SJSA1 (cell line): ENCODE results near the gene POU2AF1. TPM values are rescaled to one million over a fixed set of nuclear protein-coding genes. Genes with fewer than 3 reads are reported as not detected.

Experiments used
- DNase-seq, 2 experiments: peaks; one replicate each; pipeline ENCODE4 v3.0.0-alpha.2; 2015 to 2020; ENCODE audit warnings: low spot score in 2 of 2, low read depth in 1 of 2
- H3K27ac ChIP-seq: fragments of 250-450 bp; sonication (Bioruptor Pico); 2 replicates; pipeline ENCODE4 v1.5.1; 2020; ENCODE audit warnings: mild to moderate bottlenecking, moderate library complexity
- H3K27me3 ChIP-seq: fragments of 250-450 bp; sonication (Bioruptor Pico); replicated peaks from 2 replicates; pipeline ENCODE4 v1.5.1; 2020; ENCODE audit warnings: mild to moderate bottlenecking, moderate library complexity
- H3K36me3 ChIP-seq: fragments of 250-450 bp; sonication (Bioruptor Pico); 2 replicates; pipeline ENCODE4 v1.5.1; 2020; ENCODE audit warnings: mild to moderate bottlenecking
- H3K4me1 ChIP-seq: fragments of 250-450 bp; sonication (Bioruptor Pico); replicated peaks from 2 replicates; pipeline ENCODE4 v1.6.1; 2021; ENCODE audit warnings: mild to moderate bottlenecking
- H3K4me3 ChIP-seq: fragments of 250-450 bp; sonication (Bioruptor Pico); 2 replicates; pipeline ENCODE4 v1.5.1; 2020; ENCODE audit warnings: mild to moderate bottlenecking
- H3K9me3 ChIP-seq: fragments of 250-450 bp; sonication (Bioruptor Pico); replicated peaks from 2 replicates; pipeline ENCODE4 v1.5.1; 2020; ENCODE audit warnings: mild to moderate bottlenecking
- total RNA-seq: library from RNA; depleted of rRNA; stranded (reverse); fragments of >200 nt; shearing (Covaris generic); gene quantifications from 2 replicates; pipeline ENCODE4 v1.2.3, GENCODE V29; 2014

Gene POU2AF1
- total RNA-seq, 1 experiment from 2014 or later, result not detected

GRCh38 chr11:111388420-111388819 lies 9.3 kb upstream of the POU2AF1 start:
- H3K27me3 ChIP-seq, result no peaks in the 10 kb centered on the region
- peak in 1 of 2 experiments; percentile 1 for DNase-seq
- no peaks in the 10 kb centered on the region for H3K36me3 ChIP-seq
- H3K9me3 ChIP-seq, result no peaks in the 10 kb centered on the region
- no peaks in the 10 kb centered on the region for H3K4me1 ChIP-seq
- no peak overlapping the region for H3K27ac ChIP-seq
- no peak overlapping the region for H3K4me3 ChIP-seq

GRCh38 chr11:111387363-111387762 lies 8.3 kb upstream of the POU2AF1 start:
- H3K4me1 ChIP-seq, result no peaks in the 10 kb centered on the region
- no peak overlapping the region for H3K27ac ChIP-seq
- no peaks in the 10 kb centered on the region for H3K27me3 ChIP-seq
- H3K9me3 ChIP-seq, result no peaks in the 10 kb centered on the region
- no peak overlapping the region for H3K4me3 ChIP-seq
- no peak for DNase-seq
- H3K36me3 ChIP-seq, result no peaks in the 10 kb centered on the region

GRCh38 chr11:111386611-111387150 lies 7.6 kb upstream of the POU2AF1 start:
- H3K4me3 ChIP-seq, result no peak overlapping the region
- no peaks in the 10 kb centered on the region for H3K27me3 ChIP-seq
- H3K36me3 ChIP-seq, result no peaks in the 10 kb centered on the region
- no peak overlapping the region for H3K27ac ChIP-seq
- no peak for DNase-seq
- no peaks in the 10 kb centered on the region for H3K4me1 ChIP-seq
- no peaks in the 10 kb centered on the region for H3K9me3 ChIP-seq

GRCh38 chr11:111384494-111384893 lies 5.4 kb upstream of the POU2AF1 start:
- Histone ChIP-seq H3K36me3 (no peaks in the 10 kb centered on the region), H3K4me3 (no peak overlapping the region), H3K27ac (no peak overlapping the region), H3K9me3 (no peaks in the 10 kb centered on the region), H3K4me1 (no peaks in the 10 kb centered on the region), H3K27me3 (no peaks in the 10 kb centered on the region)
- no peak for DNase-seq

- no peak for DNase-seq
- Histone ChIP-seq H3K27ac (no peak overlapping the region), H3K36me3 (no peaks in the 10 kb centered on the region), H3K4me1 (no peaks in the 10 kb centered on the region), H3K27me3 (no peaks in the 10 kb centered on the region), H3K4me3 (no peak overlapping the region), H3K9me3 (no peaks in the 10 kb centered on the region)
These were observed 3.4 kb upstream of the POU2AF1 start for GRCh38 chr11:111382451-111382850.

- Histone ChIP-seq H3K9me3 (no peaks in the 10 kb centered on the region), H3K4me1 (no peaks in the 10 kb centered on the region), H3K27ac (no peak overlapping the region), H3K36me3 (no peaks in the 10 kb centered on the region), H3K27me3 (no peaks in the 10 kb centered on the region), H3K4me3 (no peak overlapping the region)
- DNase-seq, result no peak
These were observed 594 bp upstream of the POU2AF1 start for GRCh38 chr11:111379602-111380136.

GRCh38 chr11:111378185-111378860 lies 752 bp downstream of the POU2AF1 start:
- Histone ChIP-seq H3K36me3 (no peaks in the 10 kb centered on the region), H3K4me1 (no peaks in the 10 kb centered on the region), H3K27me3 (no peaks in the 10 kb centered on the region), H3K4me3 (no peak overlapping the region), H3K27ac (no peak overlapping the region), H3K9me3 (no peaks in the 10 kb centered on the region)
- no peak for DNase-seq

GRCh38 chr11:111376181-111376871 lies 2.7 kb downstream of the POU2AF1 start:
- no peaks in the 10 kb centered on the region for H3K4me1 ChIP-seq
- H3K4me3 ChIP-seq, result no peak overlapping the region
- H3K36me3 ChIP-seq, result no peaks in the 10 kb centered on the region
- no peaks in the 10 kb centered on the region for H3K27me3 ChIP-seq
- H3K9me3 ChIP-seq, result no peaks in the 10 kb centered on the region
- DNase-seq, result no peak
- no peak overlapping the region for H3K27ac ChIP-seq

GRCh38 chr11:111373590-111373989 lies 5.5 kb downstream of the POU2AF1 start:
- no peaks in the 10 kb centered on the region for H3K4me1 ChIP-seq
- H3K4me3 ChIP-seq, result no peak overlapping the region
- H3K27ac ChIP-seq, result no peak overlapping the region
- no peaks in the 10 kb centered on the region for H3K27me3 ChIP-seq
- no peak for DNase-seq
- H3K36me3 ChIP-seq, result no peaks in the 10 kb centered on the region
- no peaks in the 10 kb centered on the region for H3K9me3 ChIP-seq

GRCh38 chr11:111372538-111372937 lies 6.5 kb downstream of the POU2AF1 start:
- no peak for DNase-seq

GRCh38 chr11:111370902-111371578 lies 8.0 kb downstream of the POU2AF1 start:
- no peak overlapping the region for H3K4me3 ChIP-seq
- DNase-seq, result no peak
- H3K9me3 ChIP-seq, result no peaks in the 10 kb centered on the region
- no peak overlapping the region for H3K27ac ChIP-seq
- H3K36me3 ChIP-seq, result no peaks in the 10 kb centered on the region
- no peaks in the 10 kb centered on the region for H3K4me1 ChIP-seq
- H3K27me3 ChIP-seq, result no peaks in the 10 kb centered on the region

More at GRCh38 chr11:111372538-111372937, 6.5 kb downstream of the POU2AF1 start:
- Histone ChIP-seq H3K4me1 (no peaks in the 10 kb centered on the region), H3K9me3 (no peaks in the 10 kb centered on the region), H3K27ac (no peak overlapping the region), H3K27me3 (no peaks in the 10 kb centered on the region), H3K36me3 (no peaks in the 10 kb centered on the region), H3K4me3 (no peak overlapping the region)

GRCh38 chr11:111370270-111370901 lies 8.7 kb downstream of the POU2AF1 start:
- no peak for DNase-seq
- Histone ChIP-seq H3K9me3 (no peaks in the 10 kb centered on the region), H3K36me3 (no peaks in the 10 kb centered on the region), H3K4me3 (no peak overlapping the region), H3K27me3 (no peaks in the 10 kb centered on the region), H3K27ac (no peak overlapping the region), H3K4me1 (no peaks in the 10 kb centered on the region)

GRCh38 chr11:111368285-111368560 lies 10.9 kb downstream of the POU2AF1 start:
- Histone ChIP-seq H3K9me3 (no peaks in the 10 kb centered on the region), H3K36me3 (no peaks in the 10 kb centered on the region), H3K4me1 (no peaks in the 10 kb centered on the region), H3K27me3 (no peaks in the 10 kb centered on the region), H3K4me3 (no peak overlapping the region), H3K27ac (no peak overlapping the region)
- DNase-seq, result no peak
